Peyer's patch (tissue), 4 donors: ENCODE data around the gene RNF17.

Source experiments
- POLR2A ChIP-seq, 2 donors: fragments of 450-650 bp; IDR thresholded peaks; one replicate each; pipeline ENCODE4 v1.5.1; 2017; ENCODE audit warnings: antibody characterized with exemption in 2 of 2, mild to moderate bottlenecking in 2 of 2, moderate library complexity in 2 of 2
- TF ChIP-seq, protein P1 (sequence below), 6 experiments: fragments of 450-650 bp in 4 of 6; fragments of 200-600 bp in 2 of 6; sonication (generic) in 1 of 6; IDR thresholded peaks; one replicate each; pipeline ENCODE4 v1.5.1; 2017 to 2019; ENCODE audit warnings: antibody characterized with exemption in 6 of 6, mild to moderate bottlenecking in 3 of 6, moderate library complexity in 1 of 6

DNA sequence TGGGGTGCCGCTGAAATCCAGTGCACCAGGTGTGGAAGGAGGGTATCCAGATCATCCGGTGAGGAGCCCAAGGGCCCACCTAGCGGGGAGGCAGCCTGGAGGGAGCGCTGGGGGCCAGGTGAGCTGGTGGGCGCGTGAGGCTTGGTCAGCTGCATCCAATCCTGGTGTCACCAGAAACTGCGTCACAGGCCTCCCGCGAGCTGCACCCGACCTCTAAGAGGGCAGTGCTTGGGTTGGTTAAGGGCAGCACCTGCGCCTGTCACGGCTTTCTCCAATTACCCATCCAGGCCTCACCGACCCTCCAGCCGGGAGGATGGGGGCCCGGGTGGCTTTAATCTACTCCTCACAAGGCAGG, 284 bp downstream of the RNF17 start:
- TF ChIP-seq, protein P1, sequence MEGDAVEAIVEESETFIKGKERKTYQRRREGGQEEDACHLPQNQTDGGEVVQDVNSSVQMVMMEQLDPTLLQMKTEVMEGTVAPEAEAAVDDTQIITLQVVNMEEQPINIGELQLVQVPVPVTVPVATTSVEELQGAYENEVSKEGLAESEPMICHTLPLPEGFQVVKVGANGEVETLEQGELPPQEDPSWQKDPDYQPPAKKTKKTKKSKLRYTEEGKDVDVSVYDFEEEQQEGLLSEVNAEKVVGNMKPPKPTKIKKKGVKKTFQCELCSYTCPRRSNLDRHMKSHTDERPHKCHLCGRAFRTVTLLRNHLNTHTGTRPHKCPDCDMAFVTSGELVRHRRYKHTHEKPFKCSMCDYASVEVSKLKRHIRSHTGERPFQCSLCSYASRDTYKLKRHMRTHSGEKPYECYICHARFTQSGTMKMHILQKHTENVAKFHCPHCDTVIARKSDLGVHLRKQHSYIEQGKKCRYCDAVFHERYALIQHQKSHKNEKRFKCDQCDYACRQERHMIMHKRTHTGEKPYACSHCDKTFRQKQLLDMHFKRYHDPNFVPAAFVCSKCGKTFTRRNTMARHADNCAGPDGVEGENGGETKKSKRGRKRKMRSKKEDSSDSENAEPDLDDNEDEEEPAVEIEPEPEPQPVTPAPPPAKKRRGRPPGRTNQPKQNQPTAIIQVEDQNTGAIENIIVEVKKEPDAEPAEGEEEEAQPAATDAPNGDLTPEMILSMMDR (IDR thresholded peaks at IDR 0.05) = no peak
- no peak for TF ChIP-seq POLR2A (IDR thresholded peaks at IDR 0.05)
